Neuronal stem cell (in vitro differentiated cells): Measurements from ENCODE around the gene NFKB2.

Experiments used
- DNase-seq: peaks from one replicate; pipeline ENCODE4 v3.0.0-alpha.2; 2013; ENCODE audit warnings: low spot score
- H2AFZ ChIP-seq: one replicate; pipeline ENCODE4 v1.6.1; 2013; ENCODE audit warnings: mild to moderate bottlenecking, low read length, inconsistent platforms
- H2AK5ac ChIP-seq: 2 replicates; pipeline ENCODE4 v1.6.1; 2013; ENCODE audit warnings: low read depth, mild to moderate bottlenecking, inconsistent platforms, low read length, moderate library complexity, mixed read lengths
- H2BK120ac ChIP-seq: 2 replicates; pipeline ENCODE4 v1.6.1; 2013; ENCODE audit warnings: low read depth, mild to moderate bottlenecking, inconsistent platforms, low read length, moderate library complexity, mixed read lengths
- H2BK12ac ChIP-seq: one replicate; pipeline ENCODE4 v1.6.1; 2013; ENCODE audit warnings: low read length, inconsistent platforms
- H2BK15ac ChIP-seq: 2 replicates; pipeline ENCODE4 v1.6.1; 2013; ENCODE audit warnings: mild to moderate bottlenecking, low read length, inconsistent platforms, mixed read lengths
- H2BK5ac ChIP-seq: one replicate; pipeline ENCODE4 v1.6.1; 2013; ENCODE audit warnings: inconsistent platforms, mild to moderate bottlenecking, low read length, moderate library complexity
- H3K14ac ChIP-seq: one replicate; pipeline ENCODE4 v1.6.1; 2013; ENCODE audit warnings: low read length, inconsistent platforms
- H3K18ac ChIP-seq: 2 replicates; pipeline ENCODE4 v1.6.1; 2013; ENCODE audit warnings: low read length, inconsistent platforms
- H3K23ac ChIP-seq: 2 replicates; pipeline ENCODE4 v1.6.1; 2013; ENCODE audit warnings: low read depth, mild to moderate bottlenecking, mixed read lengths, low read length, inconsistent platforms; ENCODE audit not compliant: poor library complexity
- H3K27ac ChIP-seq: replicated peaks from 3 replicates; pipeline ENCODE4 v1.5.1; 2013; ENCODE audit warnings: low read length, inconsistent platforms
- H3K27me3 ChIP-seq, 3 experiments: 2 replicates each; pipeline ENCODE4 v1.6.1; 2013; ENCODE audit warnings: low read length in 3 of 3, mild to moderate bottlenecking in 2 of 3, inconsistent platforms in 1 of 3, low read depth in 1 of 3, mixed read lengths in 1 of 3, moderate library complexity in 1 of 3; ENCODE audit not compliant: control insufficient read depth in 3 of 3, insufficient read depth in 3 of 3
- H3K36me3 ChIP-seq, 2 donors: replicated peaks in 1 of 2; 2 replicates each; pipeline ENCODE4 v1.6.1; 2013; ENCODE audit warnings: low read length in 2 of 2; ENCODE audit not compliant: control insufficient read depth in 2 of 2, insufficient read depth in 2 of 2
- H3K4ac ChIP-seq: 2 replicates; pipeline ENCODE4 v1.6.1; 2013; ENCODE audit warnings: inconsistent platforms, mild to moderate bottlenecking, low read length, moderate library complexity
- H3K4me1 ChIP-seq, 2 donors: 1 replicate in 1 of 2; 2 replicates in 1 of 2; pipeline ENCODE4 v1.6.1; 2013; ENCODE audit warnings: low read length in 2 of 2, low read depth in 1 of 2; ENCODE audit not compliant: control insufficient read depth in 2 of 2, insufficient read depth in 1 of 2
- H3K4me2 ChIP-seq: one replicate; pipeline ENCODE4 v1.6.1; 2013; ENCODE audit warnings: mild to moderate bottlenecking, low read length, inconsistent platforms; ENCODE audit not compliant: insufficient read depth, poor library complexity, severe bottlenecking
- H3K4me3 ChIP-seq, 2 donors: 2 replicates each; pipeline ENCODE4 v1.5.1; 2013; ENCODE audit warnings: low read length in 2 of 2, mild to moderate bottlenecking in 2 of 2, inconsistent platforms in 1 of 2, moderate library complexity in 1 of 2
- H3K79me1 ChIP-seq: one replicate; pipeline ENCODE4 v1.6.1; 2013; ENCODE audit warnings: low read depth, mild to moderate bottlenecking, inconsistent platforms, low read length, moderate library complexity
- H3K9ac ChIP-seq: one replicate; pipeline ENCODE4 v1.6.1; 2013; ENCODE audit warnings: mild to moderate bottlenecking, low read depth, low read length, inconsistent platforms; ENCODE audit not compliant: poor library complexity
- H3K9me3 ChIP-seq, 2 donors: replicated peaks in 1 of 2; 2 replicates each; pipeline versions ENCODE3 to v1.6.1; 2013; ENCODE audit warnings: low read length in 2 of 2, mild to moderate bottlenecking in 2 of 2, inconsistent platforms in 1 of 2, low read depth in 1 of 2, mixed read lengths in 1 of 2, moderate library complexity in 1 of 2; ENCODE audit not compliant: control insufficient read depth in 2 of 2, insufficient read depth in 1 of 2
- H4K8ac ChIP-seq: one replicate; pipeline ENCODE4 v1.6.1; 2013; ENCODE audit warnings: low read depth, mild to moderate bottlenecking, inconsistent platforms, low read length, moderate library complexity
- H4K91ac ChIP-seq: one replicate; pipeline ENCODE4 v1.6.1; 2013; ENCODE audit warnings: low read length, low read depth, mild to moderate bottlenecking, inconsistent platforms; ENCODE audit not compliant: poor library complexity
- WGBS, 2 donors: extraction: QIAGEN DNeasy Blood & Tissue Kit; methylation state at CpG; one replicate each; pipeline ENCODE4 v1.1.7; 2013; ENCODE audit warnings: missing lambda C conversion rate in 2 of 2, mixed read lengths in 1 of 2; ENCODE audit not compliant: insufficient read length in 2 of 2, insufficient replicate concordance in 1 of 2; ENCODE audit errors: extremely low coverage in 2 of 2; 5-methylcytosine and 5-hydroxymethylcytosine counted together

The NFKB2 gene

DNA sequence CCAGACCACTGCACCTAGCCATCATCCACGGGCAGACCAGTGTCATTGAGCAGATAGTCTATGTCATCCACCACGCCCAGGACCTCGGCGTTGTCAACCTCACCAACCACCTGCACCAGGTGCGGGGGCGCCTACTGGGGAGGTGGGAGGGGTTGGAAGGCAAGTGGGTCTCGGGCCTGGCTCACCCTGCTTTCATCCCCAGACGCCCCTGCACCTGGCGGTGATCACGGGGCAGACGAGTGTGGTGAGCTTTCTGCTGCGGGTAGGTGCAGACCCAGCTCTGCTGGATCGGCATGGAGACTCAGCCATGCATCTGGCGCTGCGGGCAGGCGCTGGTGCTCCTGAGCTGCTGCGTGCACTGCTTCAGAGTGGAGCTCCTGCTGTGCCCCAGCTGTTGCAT, 4.6 kb downstream of the NFKB2 start:
- Histone ChIP-seq H3K18ac (peak overlapping the region; percentile 89), H3K14ac (no peak overlapping the region), H3K27me3 (peaks cover 0 to 3% (median 0%) of the 10 kb centered on the region in 3 experiments), H2BK5ac (peak overlapping the region; percentile 22), H3K9me3 (no peaks in the 10 kb centered on the region), H3K79me1 (peaks cover 1% of the 10 kb centered on the region), H2AK5ac (peak overlapping the region; percentile 59), H3K4ac (no peak overlapping the region), H2BK12ac (peak overlapping the region; percentile 4), H4K91ac (no peak overlapping the region), H3K4me2 (no peak overlapping the region), H3K27ac (no peak overlapping the region), H3K36me3 (peaks cover 0 to 62% of the 10 kb centered on the region in 2 donors), H2BK120ac (peak overlapping the region; percentile 88), H4K8ac (peak overlapping the region; percentile 77), H2BK15ac (no peak overlapping the region), H3K4me3 (no peak overlapping the region), H3K23ac (peak overlapping the region; percentile 22), H2AFZ (no peak overlapping the region), H3K9ac (peak overlapping the region; percentile 80), H3K4me1 (peaks cover 6 to 13% of the 10 kb centered on the region in 2 donors)
- DNase-seq = no peak
- WGBS, 2 donors = no CpG with 5 or more reads among the region's 17 CpGs

DNA sequence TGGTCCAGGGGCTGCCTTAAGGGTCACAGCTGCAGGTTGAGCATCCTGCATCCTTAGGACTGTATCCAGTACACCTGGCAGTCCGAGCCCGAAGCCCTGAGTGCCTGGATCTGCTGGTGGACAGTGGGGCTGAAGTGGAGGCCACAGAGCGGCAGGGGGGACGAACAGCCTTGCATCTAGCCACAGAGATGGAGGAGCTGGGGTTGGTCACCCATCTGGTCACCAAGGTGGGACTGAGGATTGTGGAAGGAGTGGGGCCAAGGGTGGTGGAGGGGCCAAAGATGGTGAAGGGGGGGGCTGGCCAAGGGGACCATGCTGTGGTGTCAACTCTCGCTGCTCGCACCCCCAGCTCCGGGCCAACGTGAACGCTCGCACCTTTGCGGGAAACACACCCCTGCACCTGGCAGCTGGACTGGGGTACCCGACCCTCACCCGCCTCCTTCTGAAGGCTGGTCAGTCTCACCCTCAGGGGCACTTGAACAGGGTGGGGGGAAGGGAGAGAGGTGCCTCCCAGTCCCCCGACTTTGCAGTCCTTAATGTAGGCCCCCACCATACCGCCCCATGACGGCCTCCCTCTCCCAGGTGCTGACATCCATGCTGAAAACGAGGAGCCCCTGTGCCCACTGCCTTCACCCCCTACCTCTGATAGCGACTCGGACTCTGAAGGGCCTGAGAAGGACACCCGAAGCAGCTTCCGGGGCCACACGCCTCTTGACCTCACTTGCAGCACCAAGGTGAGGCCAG, 5.3 kb downstream of the NFKB2 start:
- Histone ChIP-seq H3K9me3 (no peaks in the 10 kb centered on the region), H3K36me3 (peaks cover 0 to 62% of the 10 kb centered on the region in 2 donors), H2AK5ac (peak overlapping the region; percentile 59), H3K79me1 (peaks cover 1% of the 10 kb centered on the region), H3K4me1 (peaks cover 6 to 13% of the 10 kb centered on the region in 2 donors), H2BK12ac (no peak overlapping the region), H3K9ac (no peak overlapping the region), H3K27me3 (no peaks in the 10 kb centered on the region), H2BK5ac (no peak overlapping the region), H4K91ac (no peak overlapping the region), H4K8ac (no peak overlapping the region), H3K4ac (no peak overlapping the region), H3K23ac (no peak overlapping the region), H2BK15ac (no peak overlapping the region), H3K4me3 (peak overlapping the region in 1 of 2 donors; percentile 9), H3K27ac (no peak overlapping the region), H3K14ac (no peak overlapping the region), H3K4me2 (no peak overlapping the region), H2AFZ (no peak overlapping the region), H3K18ac (no peak overlapping the region), H2BK120ac (no peak overlapping the region)
- no CpG with 5 or more reads among the region's 22 CpGs for WGBS, 2 donors
- DNase-seq = no peak

DNA sequence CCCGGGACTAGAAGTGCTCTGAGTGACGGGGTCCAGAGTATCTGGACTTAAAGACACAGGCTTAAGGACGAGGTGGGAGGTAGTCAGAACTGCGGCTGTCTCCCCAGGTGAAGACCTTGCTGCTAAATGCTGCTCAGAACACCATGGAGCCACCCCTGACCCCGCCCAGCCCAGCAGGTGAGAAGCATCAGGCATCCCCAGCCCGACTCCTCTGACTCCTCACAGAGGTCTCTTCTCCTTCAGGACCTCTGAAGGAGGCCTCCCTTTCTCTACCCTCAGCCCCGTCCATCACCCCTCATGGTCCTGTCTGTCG, 5.8 kb downstream of the NFKB2 start:
- H3K9me3 ChIP-seq = no peaks in the 10 kb centered on the region
- H3K27ac ChIP-seq = no peak overlapping the region

DNA sequence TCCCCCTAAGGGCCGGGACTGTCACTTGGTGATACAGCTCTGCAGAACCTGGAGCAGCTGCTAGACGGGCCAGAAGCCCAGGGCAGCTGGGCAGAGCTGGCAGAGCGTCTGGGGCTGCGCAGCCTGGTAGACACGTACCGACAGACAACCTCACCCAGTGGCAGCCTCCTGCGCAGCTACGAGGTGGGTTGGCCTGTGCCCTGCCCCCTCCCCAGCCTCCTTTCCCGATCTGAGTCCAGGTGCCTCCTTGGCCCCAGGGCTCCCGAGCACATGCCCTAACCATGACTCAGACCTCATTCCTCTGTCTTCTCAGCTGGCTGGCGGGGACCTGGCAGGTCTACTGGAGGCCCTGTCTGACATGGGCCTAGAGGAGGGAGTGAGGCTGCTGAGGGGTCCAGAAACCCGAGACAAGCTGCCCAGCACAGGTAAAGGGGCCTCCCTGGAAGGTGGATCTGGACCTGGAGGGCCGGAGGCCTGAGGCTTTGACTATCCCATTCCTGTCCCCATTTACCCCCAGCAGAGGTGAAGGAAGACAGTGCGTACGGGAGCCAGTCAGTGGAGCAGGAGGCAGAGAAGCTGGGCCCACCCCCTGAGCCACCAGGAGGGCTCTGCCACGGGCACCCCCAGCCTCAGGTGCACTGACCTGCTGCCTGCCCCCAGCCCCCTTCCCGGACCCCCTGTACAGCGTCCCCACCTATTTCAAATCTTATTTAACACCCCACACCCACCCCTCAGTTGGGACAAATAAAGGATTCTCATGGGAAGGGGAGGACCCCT, 6.4 kb downstream of the NFKB2 start:
- Histone ChIP-seq H4K91ac (no peak overlapping the region), H3K4me3 (peak overlapping the region in 1 of 2 donors; percentile 32), H2AK5ac (no peak overlapping the region), H2BK12ac (no peak overlapping the region), H3K23ac (no peak overlapping the region), H3K14ac (no peak overlapping the region), H2AFZ (no peak overlapping the region), H2BK15ac (no peak overlapping the region), H3K27me3 (peaks cover 0 to 4% (median 0%) of the 10 kb centered on the region in 3 experiments), H2BK120ac (no peak overlapping the region), H2BK5ac (no peak overlapping the region), H4K8ac (no peak overlapping the region), H3K27ac (no peak overlapping the region), H3K4ac (no peak overlapping the region), H3K4me1 (peaks cover 4 to 10% of the 10 kb centered on the region in 2 donors), H3K79me1 (peaks cover 1% of the 10 kb centered on the region), H3K18ac (no peak overlapping the region), H3K9me3 (no peaks in the 10 kb centered on the region), H3K36me3 (peaks cover 0 to 58% of the 10 kb centered on the region in 2 donors), H3K4me2 (no peak overlapping the region), H3K9ac (no peak overlapping the region)
- no peak for DNase-seq
- no CpG with 5 or more reads among the region's 18 CpGs for WGBS, 2 donors

More for the DNA sequence above, 5.8 kb downstream of the NFKB2 start:
- H3K4me3 ChIP-seq = peak overlapping the region in 1 of 2 donors; percentile 32
- H3K23ac ChIP-seq = no peak overlapping the region
- no peak overlapping the region for H3K4me2 ChIP-seq
- H2BK5ac ChIP-seq = no peak overlapping the region
- H2BK120ac ChIP-seq = no peak overlapping the region
- peaks cover 4 to 10% of the 10 kb centered on the region in 2 donors for H3K4me1 ChIP-seq
- no peak overlapping the region for H4K91ac ChIP-seq
- no peak overlapping the region for H3K9ac ChIP-seq
- H4K8ac ChIP-seq = no peak overlapping the region
- no CpG with 5 or more reads among the region's 8 CpGs for WGBS, 2 donors
- DNase-seq = no peak
- H2BK12ac ChIP-seq = no peak overlapping the region
- H2AK5ac ChIP-seq = no peak overlapping the region
- peaks cover 0 to 62% of the 10 kb centered on the region in 2 donors for H3K36me3 ChIP-seq
- H3K27me3 ChIP-seq = peaks cover 0 to 4% (median 0%) of the 10 kb centered on the region in 3 experiments
- no peak overlapping the region for H2BK15ac ChIP-seq
- no peak overlapping the region for H3K18ac ChIP-seq
- H3K4ac ChIP-seq = no peak overlapping the region
- H3K14ac ChIP-seq = no peak overlapping the region
- peaks cover 1% of the 10 kb centered on the region for H3K79me1 ChIP-seq
- no peak overlapping the region for H2AFZ ChIP-seq
